Stomach (tissue), 9 donors: ENCODE measurements around the gene PRELID2. TPM values are rescaled to one million over a fixed set of nuclear protein-coding genes. Genes with fewer than 3 reads are reported as not detected.

Experiments used
- DNase-seq, 2 donors: peaks; one replicate each; pipeline versions ENCODE4 v3.0.0 to v3.0.0-alpha.2; 2013 to 2019
- H3K27ac ChIP-seq, 5 donors: fragments of 200-600 bp in 4 of 5; sonication (generic) in 4 of 5; one replicate each; pipeline ENCODE4 v1.5.1; 2013 to 2019; ENCODE audit warnings: mild to moderate bottlenecking in 1 of 5, moderate library complexity in 1 of 5
- H3K27me3 ChIP-seq, 3 donors: fragments of 200-600 bp; sonication (generic); one replicate each; pipeline ENCODE4 v1.5.1; 2017 to 2019; ENCODE audit warnings: mixed run types in 1 of 3
- H3K36me3 ChIP-seq, 4 donors: fragments of 200-600 bp; sonication (generic); 1 replicate in 3 of 4; 2 replicates in 1 of 4; pipeline ENCODE4 v1.5.1; 2016 to 2019
- H3K4me1 ChIP-seq, 4 donors: fragments of 200-600 bp; sonication (generic); one replicate each; pipeline ENCODE4 v1.5.1; 2016 to 2019
- H3K4me3 ChIP-seq, 4 donors: fragments of 200-600 bp; sonication (generic) in 3 of 4; one replicate each; pipeline ENCODE4 v1.5.1; 2016 to 2019; ENCODE audit warnings: mild to moderate bottlenecking in 1 of 4
- H3K9me3 ChIP-seq, 4 donors: fragments of 200-600 bp; sonication (generic); one replicate each; pipeline ENCODE4 v1.5.1; 2016 to 2019
- EP300 ChIP-seq: sonication (generic); formaldehyde crosslinking; IDR thresholded peaks from one replicate; pipeline ENCODE4 v1.6.1; 2017; ENCODE audit warnings: antibody characterized with exemption
- POLR2A ChIP-seq, 4 donors: fragments of 450-650 bp; IDR thresholded peaks; one replicate each; pipeline ENCODE4 v1.6.1; 2016; ENCODE audit warnings: antibody characterized with exemption in 4 of 4, control low read depth in 2 of 4, mild to moderate bottlenecking in 1 of 4, moderate library complexity in 1 of 4
- POLR2AphosphoS5 ChIP-seq, 3 donors: sonication (generic); formaldehyde crosslinking; IDR thresholded peaks; one replicate each; pipeline ENCODE4 v1.6.1; 2016; ENCODE audit warnings: antibody characterized with exemption in 3 of 3
- WGBS, 5 donors: extraction: QIAGEN DNeasy Blood & Tissue Kit in 3 of 5; methylation state at CpG; one replicate each; pipeline versions ENCODE4 v1.1.5 to v1.1.7; 2013 to 2018; 5-methylcytosine and 5-hydroxymethylcytosine counted together
- intact Hi-C: fragments of 100-400 bp; cut with DNase I; formaldehyde crosslinking; loops from one replicate; pipeline ENCODE4 v1.15.1; 2023; ENCODE audit warnings: low total_unique reads
- polyA plus RNA-seq, 3 donors: library from polyadenylated mRNA; stranded (reverse); fragments of 200-250 nt; gene quantifications; one replicate each; pipeline ENCODE4 v1.2.3, GENCODE V29; 2013
- total RNA-seq, 5 donors: library from RNA; depleted of rRNA; stranded (reverse); fragments of >200 nt; gene quantifications; one replicate each; pipeline versions ENCODE4 v1.1.0 to v1.2.3, GENCODE V29; 2014 to 2016
- TF ChIP-seq, protein P1 (sequence below), 7 experiments: fragments of 450-650 bp in 4 of 7; fragments of 200-600 bp in 3 of 7; sonication (generic) in 3 of 7; IDR thresholded peaks; one replicate each; pipeline ENCODE4 v1.5.1; 2016 to 2019; ENCODE audit warnings: antibody characterized with exemption in 7 of 7, control low read depth in 2 of 7, mild to moderate bottlenecking in 1 of 7
- donor health status: healthy with polysubstance abuse.
- donor health status: Bipolar disorder and iron deficiency.
- donor health status: healthy.

PRELID2 gene
- total and polyA plus RNA-seq, 8 donors = 7.1 to 203 (median 20.3) TPM

DNA sequence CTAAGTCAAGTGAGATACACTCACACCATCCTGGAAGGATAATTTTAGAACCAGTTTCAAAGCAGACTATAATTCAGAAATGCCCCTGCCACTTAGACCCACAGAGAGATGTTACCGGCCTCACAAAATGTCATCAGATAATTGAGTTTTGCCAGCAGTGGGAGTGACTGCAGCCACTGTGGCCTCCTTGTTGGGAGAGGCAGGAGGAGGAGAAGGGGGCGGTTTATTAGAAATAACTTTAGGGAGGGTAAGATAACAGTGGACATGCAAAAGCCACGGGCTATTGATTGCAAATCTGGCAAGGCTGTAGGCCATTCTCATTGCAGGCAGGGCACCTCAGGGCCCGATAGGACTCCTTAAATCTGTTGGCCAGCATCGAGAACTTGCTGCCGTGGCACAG lies 24.3 kb upstream of the PRELID2 start:
- H3K36me3 ChIP-seq = no peaks in the 10 kb centered on the region
- no peak overlapping the region for H3K27ac ChIP-seq
- no peak for TF ChIP-seq POLR2A (IDR thresholded peaks at IDR 0.05)
- no peak for TF ChIP-seq EP300
- no peak for TF ChIP-seq POLR2AphosphoS5 (IDR thresholded peaks at IDR 0.05)
- TF ChIP-seq, protein P1, sequence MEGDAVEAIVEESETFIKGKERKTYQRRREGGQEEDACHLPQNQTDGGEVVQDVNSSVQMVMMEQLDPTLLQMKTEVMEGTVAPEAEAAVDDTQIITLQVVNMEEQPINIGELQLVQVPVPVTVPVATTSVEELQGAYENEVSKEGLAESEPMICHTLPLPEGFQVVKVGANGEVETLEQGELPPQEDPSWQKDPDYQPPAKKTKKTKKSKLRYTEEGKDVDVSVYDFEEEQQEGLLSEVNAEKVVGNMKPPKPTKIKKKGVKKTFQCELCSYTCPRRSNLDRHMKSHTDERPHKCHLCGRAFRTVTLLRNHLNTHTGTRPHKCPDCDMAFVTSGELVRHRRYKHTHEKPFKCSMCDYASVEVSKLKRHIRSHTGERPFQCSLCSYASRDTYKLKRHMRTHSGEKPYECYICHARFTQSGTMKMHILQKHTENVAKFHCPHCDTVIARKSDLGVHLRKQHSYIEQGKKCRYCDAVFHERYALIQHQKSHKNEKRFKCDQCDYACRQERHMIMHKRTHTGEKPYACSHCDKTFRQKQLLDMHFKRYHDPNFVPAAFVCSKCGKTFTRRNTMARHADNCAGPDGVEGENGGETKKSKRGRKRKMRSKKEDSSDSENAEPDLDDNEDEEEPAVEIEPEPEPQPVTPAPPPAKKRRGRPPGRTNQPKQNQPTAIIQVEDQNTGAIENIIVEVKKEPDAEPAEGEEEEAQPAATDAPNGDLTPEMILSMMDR (IDR thresholded peaks at IDR 0.05) = no peak
- no peak for DNase-seq
- no peaks in the 10 kb centered on the region for H3K27me3 ChIP-seq
- intact Hi-C loops = no loop called here
- H3K9me3 ChIP-seq = no peaks in the 10 kb centered on the region
- no peak overlapping the region for H3K4me3 ChIP-seq
- H3K4me1 ChIP-seq = peaks cover 0 to 31% (median 15%) of the 10 kb centered on the region in 4 donors
- 39 to 74% (median 55%) methylated on average over 6 of the region's 6 CpGs for WGBS, 5 donors

GRCh38 chr5:145858959-145859358 lies 23.8 kb upstream of the PRELID2 start:
- no peaks in the 10 kb centered on the region for H3K27me3 ChIP-seq
- no peaks in the 10 kb centered on the region for H3K9me3 ChIP-seq
- no peak overlapping the region for H3K27ac ChIP-seq
- DNase-seq = no peak
- intact Hi-C loops = no loop called here
- H3K36me3 ChIP-seq = no peaks in the 10 kb centered on the region
- H3K4me1 ChIP-seq = peaks cover 0 to 36% (median 15%) of the 10 kb centered on the region in 4 donors
- no peak overlapping the region for H3K4me3 ChIP-seq
- 38 to 71% (median 47%) methylated on average over 4 of the region's 4 CpGs for WGBS, 5 donors
- TF ChIP-seq, protein P1 (IDR thresholded peaks at IDR 0.05) = no peak
- TF ChIP-seq POLR2A (IDR thresholded peaks at IDR 0.05) (no peak), POLR2AphosphoS5 (IDR thresholded peaks at IDR 0.05) (no peak), EP300 (no peak)

DNA sequence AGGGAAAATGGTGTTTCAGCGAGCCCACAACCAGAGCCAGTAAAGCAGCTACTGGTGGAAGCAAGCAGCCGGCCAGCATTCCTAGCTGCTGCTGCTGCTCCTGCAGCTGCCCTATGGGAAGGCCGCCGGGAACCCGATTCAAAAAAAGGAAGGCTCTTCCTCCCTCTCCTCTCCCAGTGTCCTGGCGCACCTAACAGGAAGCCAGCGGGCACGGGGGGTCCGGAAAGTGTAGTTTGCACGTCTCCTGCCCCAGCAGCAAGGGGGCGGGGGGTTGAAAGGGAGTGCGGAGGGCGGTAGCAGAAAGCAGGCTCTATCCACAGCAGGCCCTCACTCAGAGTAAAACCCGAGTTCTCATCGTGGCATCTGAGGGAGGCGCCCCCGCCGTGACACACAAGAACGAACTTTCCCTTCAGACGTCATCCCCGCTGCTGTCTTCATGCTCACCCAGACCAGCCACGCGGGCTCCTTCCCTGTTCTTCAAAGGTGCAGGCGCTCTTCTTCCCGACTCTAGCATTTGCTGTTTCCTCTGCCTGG lies 21.2 kb upstream of the PRELID2 start:
- Histone ChIP-seq H3K4me3 (peak overlapping the region; percentile 34 to 41 (median 40)), H3K36me3 (no peaks in the 10 kb centered on the region), H3K27me3 (no peaks in the 10 kb centered on the region), H3K27ac (peak overlapping the region; percentile 26 to 78 (median 47)), H3K9me3 (no peaks in the 10 kb centered on the region), H3K4me1 (peaks cover 0 to 36% (median 15%) of the 10 kb centered on the region in 4 donors)
- TF ChIP-seq, protein P1 (IDR thresholded peaks at IDR 0.05) = peak in 1 of 7 experiments; percentile 13
- TF ChIP-seq POLR2A (IDR thresholded peaks at IDR 0.05) = no peak
- intact Hi-C loops = no loop called here
- WGBS, 5 donors = 26 to 42% (median 34%) methylated on average over 20 to 25 of the region's 25 CpGs
- DNase-seq = peak; percentile 30 to 71

GRCh38 chr5:145855763-145856267 lies 20.7 kb upstream of the PRELID2 start:
- no peaks in the 10 kb centered on the region for H3K9me3 ChIP-seq
- no peak for TF ChIP-seq POLR2AphosphoS5 (IDR thresholded peaks at IDR 0.05)
- no peak for TF ChIP-seq EP300
- no peak for TF ChIP-seq POLR2A (IDR thresholded peaks at IDR 0.05)
- DNase-seq = no peak
- 27 to 41% (median 37%) methylated on average over 4 of the region's 4 CpGs for WGBS, 5 donors
- intact Hi-C loops = no loop called here
- H3K36me3 ChIP-seq = no peaks in the 10 kb centered on the region
- H3K27me3 ChIP-seq = no peaks in the 10 kb centered on the region
- H3K4me1 ChIP-seq = peaks cover 0 to 36% (median 15%) of the 10 kb centered on the region in 4 donors
- H3K4me3 ChIP-seq = peak overlapping the region; percentile 34 to 41 (median 40)
- H3K27ac ChIP-seq = peak overlapping the region; percentile 26 to 78 (median 47)

- intact Hi-C loops = no loop called here
- Histone ChIP-seq H3K4me3 (no peak overlapping the region), H3K27me3 (no peaks in the 10 kb centered on the region), H3K9me3 (no peaks in the 10 kb centered on the region), H3K4me1 (peaks cover 0 to 36% (median 14%) of the 10 kb centered on the region in 4 donors), H3K36me3 (no peaks in the 10 kb centered on the region), H3K27ac (peak overlapping the region in 3 of 5 donors; percentile 9 to 20 (median 16))
- DNase-seq = peak in 1 of 2 donors; percentile 75
- no peak for TF ChIP-seq POLR2A (IDR thresholded peaks at IDR 0.05)
- peak in 2 of 3 donors; percentile 64 to 65 for TF ChIP-seq POLR2AphosphoS5 (IDR thresholded peaks at IDR 0.05)
- 52 to 75% (median 61%) methylated on average over 2 of the region's 2 CpGs for WGBS, 5 donors
Observed at GRCh38 chr5:145854651-145855258, 19.6 kb upstream of the PRELID2 start.
